ENCODE data around the gene KIF18A. TPM values are rescaled to one million over a fixed set of nuclear protein-coding genes. Genes with fewer than 3 reads are reported as not detected.

KIF18A gene
- total and polyA plus RNA-seq, 9 of the 15 experiments (the other 6 are each of a cell fraction or from before 2014, with no cell fraction given): 15.1 to 36.1 (median 24.3) TPM

DNA sequence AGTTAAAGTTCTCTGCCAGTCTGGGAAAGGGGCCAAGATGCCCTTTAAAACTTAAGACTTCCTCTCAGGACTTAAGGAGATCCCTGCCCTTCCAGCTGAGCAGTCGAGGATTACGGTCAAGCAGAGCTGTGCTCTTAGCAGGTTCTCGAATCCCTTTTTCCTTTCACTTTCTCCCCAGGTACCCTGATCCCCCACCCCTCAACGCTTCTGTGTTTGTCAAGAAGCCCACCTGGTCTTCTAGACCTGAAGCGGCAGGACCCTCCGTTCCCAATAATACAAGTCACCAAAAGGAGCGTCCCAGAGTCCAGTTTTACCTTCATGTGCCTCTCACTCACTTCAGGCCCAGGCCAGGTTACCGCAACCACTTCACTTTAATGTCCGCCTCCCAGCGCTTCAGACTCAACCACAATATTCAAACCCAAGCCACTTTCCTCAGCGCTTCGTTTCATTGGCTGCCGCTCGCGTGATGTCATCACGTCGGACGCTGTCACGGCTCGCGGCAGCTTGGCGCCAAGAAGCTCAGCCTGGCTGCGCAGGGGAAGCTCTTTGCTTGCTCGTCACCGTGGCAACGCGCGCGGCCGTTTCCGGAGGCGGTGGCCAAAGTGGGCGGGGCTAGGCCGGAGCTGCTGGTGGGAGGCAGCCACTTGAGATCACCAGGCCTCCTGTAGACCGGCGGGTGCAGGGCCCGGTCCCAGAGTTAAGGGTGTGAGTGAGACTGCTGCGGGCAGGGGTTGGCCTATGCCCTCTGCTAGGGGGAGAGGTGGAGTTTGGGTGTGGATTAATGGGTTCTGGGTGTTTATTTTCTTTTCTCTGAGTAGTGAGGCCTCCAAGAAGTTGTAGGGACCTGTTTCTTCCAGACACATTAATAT lies at the start of gene KIF18A, which contains the start of gene METTL15 (continued):
- TF ChIP-seq, protein P1, sequence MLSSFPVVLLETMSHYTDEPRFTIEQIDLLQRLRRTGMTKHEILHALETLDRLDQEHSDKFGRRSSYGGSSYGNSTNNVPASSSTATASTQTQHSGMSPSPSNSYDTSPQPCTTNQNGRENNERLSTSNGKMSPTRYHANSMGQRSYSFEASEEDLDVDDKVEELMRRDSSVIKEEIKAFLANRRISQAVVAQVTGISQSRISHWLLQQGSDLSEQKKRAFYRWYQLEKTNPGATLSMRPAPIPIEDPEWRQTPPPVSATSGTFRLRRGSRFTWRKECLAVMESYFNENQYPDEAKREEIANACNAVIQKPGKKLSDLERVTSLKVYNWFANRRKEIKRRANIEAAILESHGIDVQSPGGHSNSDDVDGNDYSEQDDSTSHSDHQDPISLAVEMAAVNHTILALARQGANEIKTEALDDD (IDR thresholded peaks at IDR 0.05): peak; percentile 66; the same call in 1 of the 2 replicates
- TF ChIP-seq FOXM1 (IDR thresholded peaks at IDR 0.05; ENCODE audit: low read depth) (peak; percentile 98), FOXM1 (CRISPR knock-in tag; IDR thresholded peaks at IDR 0.05; ENCODE audit: low read depth) (peak; percentile 99), POLR2AphosphoS2 (IDR thresholded peaks at IDR 0.05; ENCODE audit: low read length) (peak; percentile 62; the same call in 1 of the 2 replicates), SMAD1 (IDR thresholded peaks at IDR 0.05; ENCODE audit: low read depth, low read length, partially characterized antibody) (peak; percentile 33), CBX1 (IDR thresholded peaks at IDR 0.05; ENCODE audit: low read depth) (peak; percentile 65; the same call in 1 of the 2 replicates), DACH1 (IDR thresholded peaks at IDR 0.05; ENCODE audit: partially characterized antibody) (no peak), KLF13 (tag; IDR thresholded peaks at IDR 0.05; ENCODE audit: borderline replicate concordance, low read depth) (no peak), CHCHD3 (CRISPR knock-in tag; IDR thresholded peaks at IDR 0.05) (no peak), TCF7 (IDR thresholded peaks at IDR 0.05; ENCODE audit: borderline replicate concordance) (no peak), DDX20 (tag; IDR thresholded peaks at IDR 0.05; ENCODE audit: low read depth) (no peak), ASH1L (IDR thresholded peaks at IDR 0.05; ENCODE audit: borderline replicate concordance, low read depth, partially characterized antibody) (no peak), SIN3A (IDR thresholded peaks at IDR 0.05; ENCODE audit: borderline replicate concordance in 2 of 2, control insufficient read depth in 1 of 2, low read depth in 2 of 2, low read length in 2 of 2) (peak; percentile 55 to 72; a peak in 2 of 4 replicates)
- TF ChIP-seq, protein P2, sequence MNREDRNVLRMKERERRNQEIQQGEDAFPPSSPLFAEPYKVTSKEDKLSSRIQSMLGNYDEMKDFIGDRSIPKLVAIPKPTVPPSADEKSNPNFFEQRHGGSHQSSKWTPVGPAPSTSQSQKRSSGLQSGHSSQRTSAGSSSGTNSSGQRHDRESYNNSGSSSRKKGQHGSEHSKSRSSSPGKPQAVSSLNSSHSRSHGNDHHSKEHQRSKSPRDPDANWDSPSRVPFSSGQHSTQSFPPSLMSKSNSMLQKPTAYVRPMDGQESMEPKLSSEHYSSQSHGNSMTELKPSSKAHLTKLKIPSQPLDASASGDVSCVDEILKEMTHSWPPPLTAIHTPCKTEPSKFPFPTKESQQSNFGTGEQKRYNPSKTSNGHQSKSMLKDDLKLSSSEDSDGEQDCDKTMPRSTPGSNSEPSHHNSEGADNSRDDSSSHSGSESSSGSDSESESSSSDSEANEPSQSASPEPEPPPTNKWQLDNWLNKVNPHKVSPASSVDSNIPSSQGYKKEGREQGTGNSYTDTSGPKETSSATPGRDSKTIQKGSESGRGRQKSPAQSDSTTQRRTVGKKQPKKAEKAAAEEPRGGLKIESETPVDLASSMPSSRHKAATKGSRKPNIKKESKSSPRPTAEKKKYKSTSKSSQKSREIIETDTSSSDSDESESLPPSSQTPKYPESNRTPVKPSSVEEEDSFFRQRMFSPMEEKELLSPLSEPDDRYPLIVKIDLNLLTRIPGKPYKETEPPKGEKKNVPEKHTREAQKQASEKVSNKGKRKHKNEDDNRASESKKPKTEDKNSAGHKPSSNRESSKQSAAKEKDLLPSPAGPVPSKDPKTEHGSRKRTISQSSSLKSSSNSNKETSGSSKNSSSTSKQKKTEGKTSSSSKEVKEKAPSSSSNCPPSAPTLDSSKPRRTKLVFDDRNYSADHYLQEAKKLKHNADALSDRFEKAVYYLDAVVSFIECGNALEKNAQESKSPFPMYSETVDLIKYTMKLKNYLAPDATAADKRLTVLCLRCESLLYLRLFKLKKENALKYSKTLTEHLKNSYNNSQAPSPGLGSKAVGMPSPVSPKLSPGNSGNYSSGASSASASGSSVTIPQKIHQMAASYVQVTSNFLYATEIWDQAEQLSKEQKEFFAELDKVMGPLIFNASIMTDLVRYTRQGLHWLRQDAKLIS (CRISPR knock-in tag; IDR thresholded peaks at IDR 0.05): no peak

Measured in K562 (cell line).